ENCODE results near the gene FHL2.

The FHL2 gene

GRCh38 chr2:105397953-105398335 lies 907 bp downstream of the FHL2 start:
- no peak for DNase-seq (ENCODE audit: low read depth, low spot score)
- TF ChIP-seq FOXP2 (optimal IDR thresholded peaks at IDR 0.05; ENCODE audit: control extremely low read depth, extremely low read length, insufficient read depth) (no peak), POLR2AphosphoS5 (IDR thresholded peaks at IDR 0.05; ENCODE audit: borderline replicate concordance, low read depth, low read length) (no peak), EZH2 (IDR thresholded peaks at IDR 0.05) (no peak)
- Histone ChIP-seq H3K9me3 (ENCODE audit: low read depth, low read length) (no peaks in the 10 kb centered on the region), H3K9ac (ENCODE audit: insufficient read length) (peak overlapping the region; percentile 97), H3K36me3 (ENCODE audit: insufficient read depth, low read length) (no peaks in the 10 kb centered on the region), H3K27ac (no peak overlapping the region), H3K4me3 (peak overlapping the region; percentile 99)

DNA sequence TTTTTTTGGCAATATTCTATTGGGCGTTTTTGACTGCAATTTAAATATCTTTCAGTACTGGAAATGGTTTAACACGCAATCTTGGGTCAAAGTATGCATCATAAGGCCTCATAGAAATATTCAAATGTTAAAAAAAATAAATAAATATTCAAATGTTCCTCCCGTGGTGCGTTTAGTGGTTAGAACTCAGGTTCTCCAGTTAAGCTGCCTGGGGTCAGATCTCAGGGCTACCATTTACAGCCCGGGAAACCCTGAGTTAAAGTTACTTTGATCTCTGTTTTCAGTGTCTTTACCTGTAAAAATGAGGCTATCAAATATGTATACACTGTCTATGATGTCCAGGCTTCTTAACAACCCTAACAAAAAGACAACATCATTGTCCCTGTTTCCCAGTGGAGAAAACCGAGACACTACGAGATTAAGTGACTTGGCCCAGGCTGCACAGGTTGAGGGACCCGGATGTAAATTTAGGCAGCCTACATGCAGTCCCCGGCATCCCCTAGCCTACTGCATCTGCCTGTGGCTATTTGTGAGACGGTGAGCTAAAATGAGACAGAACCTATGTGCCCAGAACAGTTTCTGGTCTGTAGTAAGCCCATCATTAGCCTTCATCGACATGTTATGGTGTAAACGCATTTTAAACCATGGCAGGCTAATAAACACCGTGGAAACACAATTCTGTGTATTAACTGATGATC lies 1.7 kb downstream of the FHL2 start:
- H3K27ac ChIP-seq = no peak overlapping the region
- H3K36me3 ChIP-seq (ENCODE audit: insufficient read depth, low read length) = no peaks in the 10 kb centered on the region
- TF ChIP-seq FOXP2 (optimal IDR thresholded peaks at IDR 0.05; ENCODE audit: control extremely low read depth, extremely low read length, insufficient read depth) (no peak), POLR2AphosphoS5 (IDR thresholded peaks at IDR 0.05; ENCODE audit: borderline replicate concordance, low read depth, low read length) (no peak), EZH2 (IDR thresholded peaks at IDR 0.05) (no peak)
- H3K9me3 ChIP-seq (ENCODE audit: low read depth, low read length) = no peaks in the 10 kb centered on the region
- no peak overlapping the region for H3K9ac ChIP-seq (ENCODE audit: insufficient read length)
- no peak overlapping the region for H3K4me3 ChIP-seq
- DNase-seq (ENCODE audit: low read depth, low spot score) = no peak

DNA sequence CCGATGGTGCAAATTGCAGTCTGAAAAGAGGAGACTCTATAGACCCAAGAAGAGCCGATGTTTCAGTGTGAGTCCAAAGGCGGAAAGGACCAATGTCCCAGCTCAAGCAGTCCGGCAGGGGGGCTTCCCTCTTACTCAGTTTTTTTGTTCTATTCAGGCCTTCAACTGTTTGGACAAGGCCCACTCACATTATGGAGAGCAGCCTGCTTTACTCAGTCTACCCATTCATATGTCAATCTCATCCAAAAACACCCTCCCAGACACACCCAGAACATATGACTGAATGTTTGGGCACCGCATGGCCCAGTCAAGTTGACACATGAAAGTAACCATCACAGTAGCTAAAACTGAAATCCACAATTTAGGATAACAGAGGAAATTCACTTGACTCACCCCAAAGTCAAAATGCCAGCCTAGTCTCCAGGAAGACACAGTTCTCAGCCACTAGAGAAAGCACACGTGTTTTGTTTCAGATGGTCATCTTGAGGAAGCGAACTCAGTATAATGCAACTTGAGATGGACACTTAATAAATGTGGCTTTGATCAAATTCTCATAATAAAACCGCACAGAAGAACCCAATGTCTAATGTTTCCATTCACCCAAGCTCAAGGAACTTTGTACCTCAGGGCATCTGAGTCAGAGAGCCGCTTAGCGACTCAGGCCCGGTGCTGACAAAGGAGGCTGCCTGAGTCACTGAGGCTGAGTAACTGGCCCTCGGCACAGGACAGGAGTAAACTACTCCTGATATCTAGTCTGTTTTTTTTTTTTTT lies 2.4 kb downstream of the FHL2 start:
- no peak overlapping the region for H3K4me3 ChIP-seq
- no peak overlapping the region for H3K9ac ChIP-seq (ENCODE audit: insufficient read length)
- TF ChIP-seq EZH2 (IDR thresholded peaks at IDR 0.05) (no peak), POLR2AphosphoS5 (IDR thresholded peaks at IDR 0.05; ENCODE audit: borderline replicate concordance, low read depth, low read length) (no peak), FOXP2 (optimal IDR thresholded peaks at IDR 0.05; ENCODE audit: control extremely low read depth, extremely low read length, insufficient read depth) (no peak)
- no peak overlapping the region for H3K27ac ChIP-seq
- H3K9me3 ChIP-seq (ENCODE audit: low read depth, low read length) = no peaks in the 10 kb centered on the region
- no peaks in the 10 kb centered on the region for H3K36me3 ChIP-seq (ENCODE audit: insufficient read depth, low read length)
- no peak for DNase-seq (ENCODE audit: low read depth, low spot score)

GRCh38 chr2:105395691-105396090 lies 3.2 kb downstream of the FHL2 start:
- H3K9ac ChIP-seq (ENCODE audit: insufficient read length) = no peak overlapping the region
- no peak overlapping the region for H3K27ac ChIP-seq
- TF ChIP-seq FOXP2 (optimal IDR thresholded peaks at IDR 0.05; ENCODE audit: control extremely low read depth, extremely low read length, insufficient read depth) (no peak), EZH2 (IDR thresholded peaks at IDR 0.05) (no peak), POLR2AphosphoS5 (IDR thresholded peaks at IDR 0.05; ENCODE audit: borderline replicate concordance, low read depth, low read length) (no peak)
- H3K4me3 ChIP-seq = no peak overlapping the region
- DNase-seq (ENCODE audit: low read depth, low spot score) = no peak
- H3K36me3 ChIP-seq (ENCODE audit: insufficient read depth, low read length) = no peaks in the 10 kb centered on the region
- no peaks in the 10 kb centered on the region for H3K9me3 ChIP-seq (ENCODE audit: low read depth, low read length)

GRCh38 chr2:105394951-105395611 lies 3.8 kb downstream of the FHL2 start:
- Histone ChIP-seq H3K36me3 (ENCODE audit: insufficient read depth, low read length) (no peaks in the 10 kb centered on the region), H3K9ac (ENCODE audit: insufficient read length) (no peak overlapping the region), H3K9me3 (ENCODE audit: low read depth, low read length) (no peaks in the 10 kb centered on the region), H3K4me3 (no peak overlapping the region), H3K27ac (no peak overlapping the region)
- TF ChIP-seq EZH2 (IDR thresholded peaks at IDR 0.05) = no peak
- no peak for TF ChIP-seq POLR2AphosphoS5 (IDR thresholded peaks at IDR 0.05; ENCODE audit: borderline replicate concordance, low read depth, low read length)
- no peak for TF ChIP-seq FOXP2 (optimal IDR thresholded peaks at IDR 0.05; ENCODE audit: control extremely low read depth, extremely low read length, insufficient read depth)
- no peak for DNase-seq (ENCODE audit: low read depth, low spot score)

DNA sequence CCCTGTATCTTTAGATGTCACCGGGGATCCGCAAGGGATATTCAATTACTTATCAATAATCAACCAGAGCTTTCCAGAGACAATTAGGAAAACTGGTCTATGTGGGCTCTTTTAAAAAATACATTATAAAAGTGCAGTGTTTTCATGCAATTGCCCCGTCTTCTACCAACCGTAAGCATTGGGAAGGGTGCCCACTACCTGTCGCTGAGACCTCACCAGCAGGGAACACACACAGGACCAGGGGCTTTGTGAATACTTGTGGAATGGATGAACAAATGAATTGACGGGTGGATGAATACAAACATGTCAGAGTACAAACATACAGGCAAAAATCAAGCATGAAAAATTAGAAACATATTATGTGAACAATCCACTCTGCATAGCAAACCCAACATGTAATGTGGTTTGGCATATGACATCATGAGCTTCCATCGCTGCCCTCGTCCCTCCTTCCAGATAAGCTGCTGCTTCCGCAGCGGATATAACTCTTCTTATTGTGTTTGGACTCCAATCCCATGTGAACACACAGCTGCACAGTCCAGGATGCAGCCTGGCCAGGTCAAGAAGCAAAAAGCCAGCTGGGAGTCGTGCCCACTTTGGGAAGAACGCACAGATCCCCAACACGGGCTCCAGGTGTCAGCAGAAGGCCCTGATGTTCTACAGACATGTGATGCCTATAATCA lies 5.3 kb downstream of the FHL2 start:
- Histone ChIP-seq H3K36me3 (ENCODE audit: insufficient read depth, low read length) (no peaks in the 10 kb centered on the region), H3K9me3 (ENCODE audit: low read depth, low read length) (no peaks in the 10 kb centered on the region), H3K27ac (no peak overlapping the region), H3K4me3 (no peak overlapping the region), H3K9ac (ENCODE audit: insufficient read length) (no peak overlapping the region)
- TF ChIP-seq EZH2 (IDR thresholded peaks at IDR 0.05) = no peak
- TF ChIP-seq POLR2AphosphoS5 (IDR thresholded peaks at IDR 0.05; ENCODE audit: borderline replicate concordance, low read depth, low read length) = no peak
- TF ChIP-seq FOXP2 (optimal IDR thresholded peaks at IDR 0.05; ENCODE audit: control extremely low read depth, extremely low read length, insufficient read depth) = no peak
- no peak for DNase-seq (ENCODE audit: low read depth, low spot score)

DNA sequence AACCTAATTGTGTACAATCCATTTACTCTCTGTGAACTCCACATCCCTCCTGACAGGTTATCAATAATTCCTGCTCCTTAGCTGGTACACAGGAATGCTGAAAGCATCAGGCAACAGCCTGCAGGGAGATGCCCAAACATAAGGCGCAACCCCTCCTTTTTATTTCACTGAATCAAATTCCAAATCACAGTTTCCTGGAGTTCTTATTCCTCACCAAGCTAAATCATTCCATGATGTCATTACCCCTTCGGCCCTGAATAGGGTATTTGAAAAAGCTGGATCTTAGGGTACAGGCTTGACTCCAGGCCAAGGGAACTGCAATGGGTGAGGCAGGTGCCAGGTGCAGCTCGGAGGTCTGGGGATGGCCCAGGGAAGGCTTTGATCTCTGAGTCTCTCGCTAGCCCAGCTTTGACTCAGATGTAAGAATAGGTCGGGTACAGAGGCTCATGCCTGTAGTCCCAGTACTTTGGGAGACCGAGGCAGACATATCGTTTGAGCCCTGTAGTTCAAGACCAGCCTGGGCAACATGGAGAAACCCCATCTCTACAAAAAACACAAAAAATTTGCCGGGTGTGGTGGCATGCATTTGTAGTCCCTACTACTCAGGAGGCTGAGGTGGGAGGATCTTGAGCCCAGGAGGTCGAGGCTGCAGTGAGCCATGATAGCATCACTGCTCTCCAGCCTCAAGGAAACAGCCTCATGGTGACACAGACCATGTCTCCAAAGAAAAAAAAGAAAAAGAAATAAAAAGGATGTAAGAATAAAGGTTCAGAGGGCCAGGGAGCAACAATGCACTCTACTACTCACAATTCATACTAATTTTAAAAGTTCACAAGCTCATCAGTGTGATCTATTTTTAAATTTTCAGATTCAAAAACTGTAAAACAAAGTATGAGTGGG lies 6.8 kb downstream of the FHL2 start:
- H3K27ac ChIP-seq = no peak overlapping the region

More for the DNA sequence above, 6.8 kb downstream of the FHL2 start:
- TF ChIP-seq FOXP2 (optimal IDR thresholded peaks at IDR 0.05; ENCODE audit: control extremely low read depth, extremely low read length, insufficient read depth) (no peak), POLR2AphosphoS5 (IDR thresholded peaks at IDR 0.05; ENCODE audit: borderline replicate concordance, low read depth, low read length) (no peak), EZH2 (IDR thresholded peaks at IDR 0.05) (no peak)
- Histone ChIP-seq H3K36me3 (ENCODE audit: insufficient read depth, low read length) (no peaks in the 10 kb centered on the region), H3K4me3 (no peak overlapping the region), H3K9me3 (ENCODE audit: low read depth, low read length) (no peaks in the 10 kb centered on the region), H3K9ac (ENCODE audit: insufficient read length) (no peak overlapping the region)
- no peak for DNase-seq (ENCODE audit: low read depth, low spot score)
